Gastrocnemius medialis (tissue), 4 donors: ENCODE data around the gene PTPN21.

Source experiments
- POLR2A ChIP-seq, 2 donors: fragments of 450-650 bp; IDR thresholded peaks; one replicate each; pipeline ENCODE4 v1.6.1; 2017; ENCODE audit warnings: antibody characterized with exemption in 2 of 2, mild to moderate bottlenecking in 2 of 2, moderate library complexity in 2 of 2
- TF ChIP-seq, protein P1 (sequence below), 5 experiments: fragments of 450-650 bp in 3 of 5; fragments of 200-600 bp in 2 of 5; sonication (generic) in 2 of 5; IDR thresholded peaks in 4 of 5; conservative IDR thresholded peaks in 1 of 5; 1 replicate in 4 of 5; 2 replicates in 1 of 5; pipeline ENCODE4 v1.5.1; 2016 to 2019; ENCODE audit warnings: antibody characterized with exemption in 5 of 5, mild to moderate bottlenecking in 3 of 5, moderate library complexity in 3 of 5

DNA sequence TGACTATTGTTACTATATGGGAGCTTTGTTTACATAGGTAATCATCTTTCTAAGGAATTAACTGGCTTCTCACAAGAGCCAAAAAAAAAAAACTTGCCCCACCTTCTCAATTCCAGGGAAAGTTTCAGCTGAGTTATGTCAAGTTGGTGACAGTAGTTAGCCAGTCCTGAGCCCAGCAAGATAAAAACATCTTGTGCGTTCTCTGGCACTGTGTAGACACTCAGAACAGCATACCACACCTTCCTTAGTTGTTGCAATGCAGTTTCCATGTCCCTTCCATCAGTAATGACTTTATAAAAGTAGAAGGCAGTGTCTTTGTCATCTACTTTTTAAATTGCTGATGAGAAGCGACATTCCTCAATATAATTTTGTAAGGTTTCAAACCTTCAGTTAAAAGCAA is 50.2 kb downstream of the PTPN21 start:
- TF ChIP-seq, protein P1, sequence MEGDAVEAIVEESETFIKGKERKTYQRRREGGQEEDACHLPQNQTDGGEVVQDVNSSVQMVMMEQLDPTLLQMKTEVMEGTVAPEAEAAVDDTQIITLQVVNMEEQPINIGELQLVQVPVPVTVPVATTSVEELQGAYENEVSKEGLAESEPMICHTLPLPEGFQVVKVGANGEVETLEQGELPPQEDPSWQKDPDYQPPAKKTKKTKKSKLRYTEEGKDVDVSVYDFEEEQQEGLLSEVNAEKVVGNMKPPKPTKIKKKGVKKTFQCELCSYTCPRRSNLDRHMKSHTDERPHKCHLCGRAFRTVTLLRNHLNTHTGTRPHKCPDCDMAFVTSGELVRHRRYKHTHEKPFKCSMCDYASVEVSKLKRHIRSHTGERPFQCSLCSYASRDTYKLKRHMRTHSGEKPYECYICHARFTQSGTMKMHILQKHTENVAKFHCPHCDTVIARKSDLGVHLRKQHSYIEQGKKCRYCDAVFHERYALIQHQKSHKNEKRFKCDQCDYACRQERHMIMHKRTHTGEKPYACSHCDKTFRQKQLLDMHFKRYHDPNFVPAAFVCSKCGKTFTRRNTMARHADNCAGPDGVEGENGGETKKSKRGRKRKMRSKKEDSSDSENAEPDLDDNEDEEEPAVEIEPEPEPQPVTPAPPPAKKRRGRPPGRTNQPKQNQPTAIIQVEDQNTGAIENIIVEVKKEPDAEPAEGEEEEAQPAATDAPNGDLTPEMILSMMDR (IDR thresholded peaks at IDR 0.05 in 4 of 5, conservative IDR thresholded peaks at IDR 0.05 in 1 of 5), result no peak
- no peak for TF ChIP-seq POLR2A (IDR thresholded peaks at IDR 0.05)
